ENCODE results near the gene HTD2.

GRCh38 chr3:58326267-58326900 lies 20.1 kb downstream of the HTD2 start:
- TF ChIP-seq CTCF (tag by site-specific recombination; IDR thresholded peaks at IDR 0.05) (no peak), ZNF140 (tag by site-specific recombination; IDR thresholded peaks at IDR 0.05) (no peak), WT1 (tag by site-specific recombination; IDR thresholded peaks at IDR 0.05) (no peak), ZNF404 (tag by site-specific recombination; IDR thresholded peaks at IDR 0.05) (no peak), ZNF488 (tag by site-specific recombination; IDR thresholded peaks at IDR 0.05) (no peak), ZNF670 (tag by site-specific recombination; IDR thresholded peaks at IDR 0.05; ENCODE audit: low read depth) (no peak), SETDB1 (IDR thresholded peaks at IDR 0.05; ENCODE audit: insufficient read length, low read length) (no peak), ZNF18 (tag by site-specific recombination; IDR thresholded peaks at IDR 0.05) (no peak), INSM2 (tag by site-specific recombination; IDR thresholded peaks at IDR 0.05) (no peak), ZNF639 (tag by site-specific recombination; IDR thresholded peaks at IDR 0.05) (no peak)

All from HEK293 (cell line).